ENCODE data around the gene INHA. TPM values are rescaled to one million over a fixed set of nuclear protein-coding genes. Genes with fewer than 3 reads are reported as not detected.

Gene INHA
- total RNA-seq, 6 experiments from 2014 or later = not detected

GRCh38 chr2:219539926-219540678 is 32.0 kb upstream of the INHA start:
- WGBS (ENCODE audit: insufficient coverage, low coverage, low lambda C conversion rate, missing lambda C conversion rate) = 91% methylated on average over 6 of the region's 46 CpGs
- Histone ChIP-seq H3K27me3 (no peaks in the 10 kb centered on the region), H3K9me3 (no peaks in the 10 kb centered on the region)

GRCh38 chr2:219540784-219541504 is 31.2 kb upstream of the INHA start:
- 90% methylated on average over 8 of the region's 12 CpGs for WGBS (ENCODE audit: insufficient coverage, low coverage, low lambda C conversion rate, missing lambda C conversion rate)
- H3K4me3 ChIP-seq = no peak overlapping the region
- TF ChIP-seq CTCF (IDR thresholded peaks at IDR 0.05) = no peak
- no peak for TF ChIP-seq POLR2A (IDR thresholded peaks at IDR 0.05)
- intact Hi-C loops (cut with DNase I) = no loop called here
- no peak overlapping the region for H3K27ac ChIP-seq
- no peaks in the 10 kb centered on the region for H3K36me3 ChIP-seq
- no peaks in the 10 kb centered on the region for H3K9me3 ChIP-seq
- DNase-seq (no peak), ATAC-seq (no peak)
- H3K27me3 ChIP-seq = no peaks in the 10 kb centered on the region
- H3K4me1 ChIP-seq = peaks cover 0 to 18% (median 5%) of the 10 kb centered on the region in 4 donors

More at GRCh38 chr2:219539926-219540678, 32.0 kb upstream of the INHA start:
- Histone ChIP-seq H3K27ac (no peak overlapping the region), H3K36me3 (no peaks in the 10 kb centered on the region), H3K4me3 (no peak overlapping the region), H3K4me1 (peaks cover 0 to 18% (median 5%) of the 10 kb centered on the region in 4 donors)
- ATAC-seq (no peak), DNase-seq (no peak)
- intact Hi-C loops (cut with DNase I) = loop anchor here (5.0 to 10.0 kb wide), 2 partner anchors 65 to 107 kb away; no protein-coding TSS in a partner anchor
- no peak for TF ChIP-seq POLR2A (IDR thresholded peaks at IDR 0.05)
- no peak for TF ChIP-seq CTCF (IDR thresholded peaks at IDR 0.05)

GRCh38 chr2:219541611-219542180 is 30.4 kb upstream of the INHA start:
- intact Hi-C loops (cut with DNase I) = no loop called here
- no peaks in the 10 kb centered on the region for H3K27me3 ChIP-seq
- H3K9me3 ChIP-seq = no peaks in the 10 kb centered on the region
- H3K4me1 ChIP-seq = peaks cover 0 to 18% (median 5%) of the 10 kb centered on the region in 4 donors
- peak overlapping the region in 1 of 3 donors; percentile 36 for H3K4me3 ChIP-seq
- ATAC-seq = peak; percentile 41 to 63 (median 50)
- no peaks in the 10 kb centered on the region for H3K36me3 ChIP-seq
- 21% methylated on average over 10 of the region's 48 CpGs for WGBS (ENCODE audit: insufficient coverage, low coverage, low lambda C conversion rate, missing lambda C conversion rate)
- H3K27ac ChIP-seq = no peak overlapping the region
- peak; percentile 87 to 88 (median 88) for DNase-seq
- TF ChIP-seq POLR2A (IDR thresholded peaks at IDR 0.05) = no peak
- TF ChIP-seq CTCF (IDR thresholded peaks at IDR 0.05) = peak; percentile 65 to 94 (median 84)

- H3K36me3 ChIP-seq = no peaks in the 10 kb centered on the region
- no peak for TF ChIP-seq POLR2A (IDR thresholded peaks at IDR 0.05)
- no peak for TF ChIP-seq CTCF (IDR thresholded peaks at IDR 0.05)
- DNase-seq (peak in 1 of 3 donors; percentile 37), ATAC-seq (peak; percentile 8 to 51 (median 34))
- peaks cover 0 to 18% (median 5%) of the 10 kb centered on the region in 4 donors for H3K4me1 ChIP-seq
- H3K4me3 ChIP-seq = peak overlapping the region; percentile 72 to 89 (median 78)
- 0% methylated on average over 2 of the region's 66 CpGs for WGBS (ENCODE audit: insufficient coverage, low coverage, low lambda C conversion rate, missing lambda C conversion rate)
- no peaks in the 10 kb centered on the region for H3K9me3 ChIP-seq
- H3K27me3 ChIP-seq = no peaks in the 10 kb centered on the region
- peak overlapping the region; percentile 50 to 88 (median 79) for H3K27ac ChIP-seq
- intact Hi-C loops (cut with DNase I) = no loop called here
Observed at GRCh38 chr2:219542931-219543595, 29.0 kb upstream of the INHA start.

All from right lobe of liver (tissue), 6 donors.